Endodermal cell (in vitro differentiated cells): ENCODE data around the gene AOPEP. TPM values are rescaled to one million over a fixed set of nuclear protein-coding genes. Genes with fewer than 3 reads are reported as not detected.

ENCODE experiments used
- DNase-seq: peaks from one replicate; pipeline ENCODE4 v3.0.0-alpha.2; 2017
- H3K27ac ChIP-seq: 2 replicates; pipeline ENCODE4 v1.5.1; 2013; ENCODE audit warnings: mild to moderate bottlenecking, low read depth, low read length, moderate library complexity
- H3K27me3 ChIP-seq: 2 replicates; pipeline ENCODE4 v1.6.1; 2013; ENCODE audit warnings: mild to moderate bottlenecking, low read length, moderate library complexity; ENCODE audit not compliant: insufficient read depth, control insufficient read depth, poor library complexity, severe bottlenecking
- H3K36me3 ChIP-seq: 2 replicates; pipeline ENCODE4 v1.7.0; 2013; ENCODE audit warnings: mild to moderate bottlenecking, low read length, moderate library complexity; ENCODE audit not compliant: control insufficient read depth, insufficient read depth
- H3K4me1 ChIP-seq: one replicate; pipeline ENCODE4 v1.7.0; 2013; ENCODE audit warnings: low read length; ENCODE audit not compliant: control insufficient read depth, insufficient read depth
- H3K4me3 ChIP-seq: 2 replicates; pipeline ENCODE4 v1.5.1; 2013; ENCODE audit warnings: mild to moderate bottlenecking, low read length, moderate library complexity
- H3K9ac ChIP-seq: 2 replicates; pipeline ENCODE4 v1.6.1; 2013; ENCODE audit warnings: mild to moderate bottlenecking, low read length, moderate library complexity; ENCODE audit not compliant: poor library complexity, severe bottlenecking; ENCODE audit errors: extremely low read depth
- H3K9me3 ChIP-seq: 2 replicates; pipeline ENCODE4 v1.6.1; 2013; ENCODE audit warnings: mild to moderate bottlenecking, low read length, moderate library complexity; ENCODE audit not compliant: control insufficient read depth
- H3K27ac Mint-ChIP-seq: 2 replicates; pipeline ENCODE4 v1.8.0; 2020; ENCODE audit warnings: mixed read lengths
- H3K27me3 Mint-ChIP-seq: 2 replicates; pipeline ENCODE4 v1.8.0; 2021; ENCODE audit warnings: mild to moderate bottlenecking, mixed read lengths; ENCODE audit not compliant: insufficient read depth
- H3K36me3 Mint-ChIP-seq: 2 replicates; pipeline ENCODE4 v1.8.0; 2020; ENCODE audit warnings: low read depth, mixed read lengths
- H3K4me1 Mint-ChIP-seq: 2 replicates; pipeline ENCODE4 v1.8.0; 2020; ENCODE audit warnings: mixed read lengths
- H3K4me3 Mint-ChIP-seq: 2 replicates; pipeline ENCODE4 v1.8.0; 2020; ENCODE audit warnings: mild to moderate bottlenecking, moderate library complexity, mixed read lengths
- H3K9me3 Mint-ChIP-seq: 2 replicates; pipeline ENCODE4 v1.8.0; 2020; ENCODE audit warnings: mild to moderate bottlenecking, mixed read lengths
- WGBS, 2 experiments: methylation state at CpG; one replicate each; pipeline versions ENCODE4 v1.1.5 to v1.1.7; 2013; ENCODE audit warnings: missing lambda C conversion rate in 2 of 2, mixed read lengths in 1 of 2; ENCODE audit not compliant: insufficient coverage in 1 of 2, insufficient read length in 1 of 2; 5-methylcytosine and 5-hydroxymethylcytosine counted together
- total RNA-seq, 2 donors: library from RNA; stranded (reverse); fragmentation: NEBNext Ultra II Directional in 1 of 2; extraction: Animal tissue kit (Norgen Biotek cat#: 25700) in 1 of 2; gene quantifications; 2 replicates in 1 of 2; 3 replicates in 1 of 2; pipeline ENCODE4 v1.2.1, GENCODE V29; 2021
- TF ChIP-seq, protein P1 (sequence below): fragments of 200-600 bp; sonication (generic); conservative IDR thresholded peaks from 2 replicates; pipeline ENCODE4 v1.5.0; 2021; ENCODE audit warnings: antibody characterized with exemption, mild to moderate bottlenecking

AOPEP gene
- total RNA-seq, 2 donors from 2014 or later = 23.4 to 33.7 TPM

DNA sequence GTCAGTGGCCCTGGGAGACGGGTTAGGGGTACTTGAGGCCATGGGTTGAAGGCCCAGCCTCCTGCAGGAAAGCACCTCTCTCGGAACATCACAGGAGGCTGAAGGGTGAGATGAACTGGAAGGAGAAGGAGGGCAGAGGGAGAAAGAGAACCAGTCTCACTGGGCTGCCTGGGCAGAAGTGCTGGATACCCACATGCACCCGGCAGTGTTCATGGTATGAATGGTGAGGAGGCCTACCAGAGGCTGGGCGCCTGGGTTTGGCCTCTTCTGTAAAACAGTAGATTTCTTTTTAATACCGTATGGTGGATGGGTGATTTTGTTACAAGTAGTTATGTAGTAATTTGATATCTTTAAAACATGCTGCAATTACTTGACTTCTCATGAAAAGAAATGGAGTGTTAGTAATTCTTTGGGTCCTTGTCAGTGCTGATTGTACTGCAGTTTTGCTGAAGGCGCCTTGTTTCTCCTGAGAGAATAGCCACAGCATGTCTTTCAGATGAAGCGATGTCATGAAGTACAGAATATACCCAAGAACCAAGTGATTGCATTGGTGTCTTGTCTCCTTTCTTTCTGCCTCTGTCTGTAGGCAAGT, 332.4 kb downstream of the AOPEP start:
- Histone ChIP-seq H3K4me1 (peaks cover 16% of the 10 kb centered on the region), H3K36me3 (peaks cover 20% of the 10 kb centered on the region), H3K27me3 (no peaks in the 10 kb centered on the region), H3K9ac (no peak overlapping the region), H3K4me3 (no peak overlapping the region), H3K9me3 (no peaks in the 10 kb centered on the region), H3K27ac (no peak overlapping the region)
- 97 to 98% methylated on average over 6 to 7 of the region's 7 CpGs for WGBS, 2 experiments
- Mint-ChIP-seq H3K9me3 (no peaks in the 10 kb centered on the region), H3K27me3 (no peaks in the 10 kb centered on the region), H3K4me3 (no peak overlapping the region), H3K4me1 (peaks cover 40% of the 10 kb centered on the region), H3K27ac (no peak overlapping the region), H3K36me3 (peaks cover 15% of the 10 kb centered on the region)
- DNase-seq = no peak
- TF ChIP-seq, protein P1, sequence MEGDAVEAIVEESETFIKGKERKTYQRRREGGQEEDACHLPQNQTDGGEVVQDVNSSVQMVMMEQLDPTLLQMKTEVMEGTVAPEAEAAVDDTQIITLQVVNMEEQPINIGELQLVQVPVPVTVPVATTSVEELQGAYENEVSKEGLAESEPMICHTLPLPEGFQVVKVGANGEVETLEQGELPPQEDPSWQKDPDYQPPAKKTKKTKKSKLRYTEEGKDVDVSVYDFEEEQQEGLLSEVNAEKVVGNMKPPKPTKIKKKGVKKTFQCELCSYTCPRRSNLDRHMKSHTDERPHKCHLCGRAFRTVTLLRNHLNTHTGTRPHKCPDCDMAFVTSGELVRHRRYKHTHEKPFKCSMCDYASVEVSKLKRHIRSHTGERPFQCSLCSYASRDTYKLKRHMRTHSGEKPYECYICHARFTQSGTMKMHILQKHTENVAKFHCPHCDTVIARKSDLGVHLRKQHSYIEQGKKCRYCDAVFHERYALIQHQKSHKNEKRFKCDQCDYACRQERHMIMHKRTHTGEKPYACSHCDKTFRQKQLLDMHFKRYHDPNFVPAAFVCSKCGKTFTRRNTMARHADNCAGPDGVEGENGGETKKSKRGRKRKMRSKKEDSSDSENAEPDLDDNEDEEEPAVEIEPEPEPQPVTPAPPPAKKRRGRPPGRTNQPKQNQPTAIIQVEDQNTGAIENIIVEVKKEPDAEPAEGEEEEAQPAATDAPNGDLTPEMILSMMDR = no peak

DNA sequence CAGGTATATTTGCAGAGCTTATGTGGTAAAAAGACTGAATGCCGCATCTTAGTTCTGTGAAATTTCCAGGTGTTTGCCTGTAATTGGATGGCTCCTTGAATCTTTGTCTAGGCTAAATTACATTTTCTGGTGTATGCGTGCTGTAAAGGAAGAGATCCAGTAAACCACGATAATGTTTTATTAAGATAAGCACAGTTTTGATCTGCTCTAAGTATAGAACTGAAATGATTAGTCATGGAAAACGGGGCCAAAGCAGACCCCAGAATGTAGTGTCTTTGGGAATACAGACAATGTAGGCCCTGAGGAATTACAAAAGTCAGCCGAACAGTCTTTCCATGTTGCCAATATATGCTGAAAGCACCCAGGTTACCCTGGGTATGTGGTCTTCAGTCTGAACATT, 333.7 kb downstream of the AOPEP start:
- Mint-ChIP-seq H3K4me3 (no peak overlapping the region), H3K27me3 (no peaks in the 10 kb centered on the region), H3K4me1 (peaks cover 36% of the 10 kb centered on the region), H3K36me3 (peaks cover 24% of the 10 kb centered on the region), H3K27ac (no peak overlapping the region), H3K9me3 (no peaks in the 10 kb centered on the region)
- DNase-seq = no peak
- Histone ChIP-seq H3K36me3 (peaks cover 28% of the 10 kb centered on the region), H3K4me3 (no peak overlapping the region), H3K27me3 (no peaks in the 10 kb centered on the region), H3K9me3 (no peaks in the 10 kb centered on the region), H3K9ac (no peak overlapping the region), H3K4me1 (peaks cover 16% of the 10 kb centered on the region), H3K27ac (no peak overlapping the region)
- 72 to 74% methylated on average over 5 of the region's 5 CpGs for WGBS, 2 experiments
- TF ChIP-seq, protein P1 = no peak

DNA sequence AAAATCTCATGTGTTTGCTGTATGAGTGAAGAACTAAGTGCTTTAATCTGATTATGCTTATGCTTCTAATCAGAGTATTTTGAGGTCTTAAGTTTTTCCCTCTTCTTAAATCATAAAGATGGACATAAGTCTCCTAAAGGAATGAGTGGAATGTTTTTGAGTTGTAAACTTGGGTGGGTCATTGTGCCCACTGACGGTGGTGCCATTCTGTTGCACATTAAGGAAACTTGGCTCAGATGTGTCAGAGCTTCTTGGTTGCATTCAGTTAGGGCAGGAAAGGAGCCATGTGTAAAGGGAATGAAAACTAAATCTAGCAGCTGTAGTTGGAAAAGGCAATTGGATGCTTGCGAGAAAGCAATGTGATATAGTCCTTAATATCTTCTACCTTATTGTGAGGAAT, 334.4 kb downstream of the AOPEP start:
- 83 to 98% methylated on average over 1 to 2 of the region's 2 CpGs for WGBS, 2 experiments
- H3K4me1 Mint-ChIP-seq = peaks cover 29% of the 10 kb centered on the region

More for the DNA sequence above, 334.4 kb downstream of the AOPEP start:
- peaks cover 26% of the 10 kb centered on the region for H3K36me3 Mint-ChIP-seq
- H3K27ac Mint-ChIP-seq = no peak overlapping the region
- H3K27ac ChIP-seq = no peak overlapping the region
- DNase-seq = no peak
- no peak overlapping the region for H3K9ac ChIP-seq
- no peaks in the 10 kb centered on the region for H3K9me3 ChIP-seq
- no peaks in the 10 kb centered on the region for H3K9me3 Mint-ChIP-seq
- no peaks in the 10 kb centered on the region for H3K27me3 ChIP-seq
- H3K4me1 ChIP-seq = peaks cover 10% of the 10 kb centered on the region
- H3K4me3 Mint-ChIP-seq = no peak overlapping the region
- TF ChIP-seq, protein P1 = no peak
- H3K4me3 ChIP-seq = no peak overlapping the region
- H3K27me3 Mint-ChIP-seq = no peaks in the 10 kb centered on the region
- peaks cover 30% of the 10 kb centered on the region for H3K36me3 ChIP-seq
